Subcutaneous adipose tissue (tissue), 4 donors: Measurements from ENCODE around the gene LCOR. TPM values are rescaled to one million over a fixed set of nuclear protein-coding genes. Genes with fewer than 3 reads are reported as not detected.

Source experiments
- CTCF ChIP-seq: fragments of 450-650 bp; IDR thresholded peaks from one replicate; pipeline ENCODE4 v1.5.1; 2016; ENCODE audit warnings: low read depth, mild to moderate bottlenecking, control low read depth, antibody characterized with exemption, moderate library complexity
- total RNA-seq, 4 donors: library from RNA; depleted of rRNA; stranded (reverse); fragments of >200 nt; gene quantifications; one replicate each; pipeline ENCODE4 v1.1.0, GENCODE V29; 2016

The LCOR gene
- total RNA-seq, 4 donors from 2014 or later, result 23.6 to 45.2 (median 32.9) TPM

- TF ChIP-seq CTCF, result no peak
Observed at GRCh38 chr10:97023401-97024167, 191.5 kb downstream of the LCOR start.

- TF ChIP-seq CTCF, result no peak
Observed at GRCh38 chr10:97024168-97025073, 192.3 kb downstream of the LCOR start.

DNA sequence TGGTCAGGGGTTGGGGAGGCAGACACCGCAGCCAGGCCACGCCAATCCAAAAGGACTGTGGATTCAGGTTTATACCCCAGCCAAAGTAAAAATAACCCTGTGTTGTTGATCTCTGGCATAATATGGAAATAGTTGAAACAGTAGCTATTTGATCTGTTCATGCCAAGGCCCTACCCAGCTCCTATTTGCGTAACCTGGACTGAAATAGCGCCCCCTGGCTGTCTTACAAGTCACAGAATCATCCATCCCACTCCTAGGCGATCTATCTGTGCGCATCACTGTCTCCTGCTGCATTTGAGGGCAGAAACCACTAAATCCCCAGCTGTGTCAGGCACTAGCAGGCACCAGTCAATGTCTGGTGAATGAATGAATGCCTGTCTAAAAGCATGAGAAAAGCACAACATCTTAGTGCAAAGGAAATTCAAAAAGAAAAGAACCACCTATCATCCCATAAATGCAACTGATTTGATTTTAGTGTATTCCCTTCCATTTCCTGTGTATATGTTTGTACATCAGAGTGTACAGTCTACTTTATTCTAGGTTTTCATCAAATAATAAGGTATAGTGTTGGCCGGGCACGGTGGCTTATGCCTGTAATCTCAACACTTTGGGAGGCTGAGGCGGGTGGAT is 193.6 kb downstream of the LCOR start:
- TF ChIP-seq CTCF, result no peak

DNA sequence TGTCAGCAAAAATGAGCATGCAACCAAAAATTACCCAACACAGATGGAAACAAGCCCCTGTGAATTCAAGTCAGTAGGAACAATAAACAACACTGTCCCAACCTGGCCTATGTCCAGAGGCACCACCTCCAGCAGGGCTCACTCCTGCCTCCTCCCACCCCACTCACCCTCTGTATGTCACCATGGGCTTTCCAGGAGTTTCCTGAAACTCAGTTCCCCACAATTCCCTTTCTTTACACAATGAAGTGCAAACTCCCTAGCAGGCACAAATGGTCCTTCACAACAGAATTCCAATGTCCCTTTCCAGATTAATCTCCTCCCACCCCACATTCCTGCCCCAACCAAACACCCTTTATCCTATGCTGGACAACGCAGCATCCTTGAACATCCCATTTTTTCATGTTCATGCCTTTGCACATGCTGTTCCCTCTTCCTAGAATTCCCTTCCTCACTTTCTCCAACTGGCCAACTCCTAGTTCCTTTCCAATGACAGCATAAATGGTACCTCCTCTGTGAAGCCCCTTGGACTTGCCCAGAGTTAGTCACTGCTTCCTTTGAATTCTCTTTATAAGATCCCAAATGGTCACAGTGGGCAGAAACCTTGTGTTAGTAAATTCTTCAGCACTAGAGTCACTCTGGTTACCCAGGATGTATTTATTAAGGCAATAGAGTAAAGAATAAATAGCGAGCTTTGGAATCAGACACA is 196.2 kb downstream of the LCOR start:
- TF ChIP-seq CTCF, result no peak

- TF ChIP-seq CTCF, result no peak
Observed at GRCh38 chr10:97028832-97029178, 196.7 kb downstream of the LCOR start.

DNA sequence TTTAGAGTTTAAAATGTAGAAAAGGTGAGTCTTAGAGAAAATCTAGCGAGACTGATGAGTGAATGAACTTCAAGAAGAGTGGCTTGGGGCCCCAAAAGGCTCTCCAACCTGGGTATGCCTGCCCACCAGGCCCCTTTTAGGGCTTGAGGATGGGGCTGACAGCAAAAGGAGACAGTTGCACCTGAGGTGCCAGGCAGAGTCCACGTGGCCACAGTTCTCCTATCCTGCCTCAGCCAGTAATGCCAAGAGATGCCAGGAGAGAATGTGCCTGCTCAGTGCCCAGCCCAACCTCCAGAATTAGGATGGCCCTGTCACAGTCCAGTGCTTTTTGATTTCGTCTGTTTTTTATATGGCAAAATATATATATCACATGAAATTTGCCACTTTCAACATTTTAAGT is 197.2 kb downstream of the LCOR start:
- TF ChIP-seq CTCF, result no peak
